Frontal cortex (tissue), 4 donors: ENCODE results near the gene C9orf40. TPM values are rescaled to one million over a fixed set of nuclear protein-coding genes. Genes with fewer than 3 reads are reported as not detected.

Experiments used
- DNase-seq, 2 donors: peaks; one replicate each; pipeline ENCODE4 v3.0.0; 2012; ENCODE audit warnings: low spot score in 2 of 2
- FAIRE-seq: peaks from 2 replicates; lab custom pipeline; 2012; peaks lifted over from hg19 to GRCh38; lab: Jason Lieb, UNC
- total RNA-seq: library from RNA; depleted of rRNA; stranded (reverse); fragments of >200 nt; gene quantifications from one replicate; pipeline ENCODE4 v1.2.3, GENCODE V29; 2014
- donor health status: control.
- donor health status: control.
- donor health status: control.

Gene C9orf40
- total RNA-seq, 1 donor from 2014 or later, result 9.4 TPM

DNA sequence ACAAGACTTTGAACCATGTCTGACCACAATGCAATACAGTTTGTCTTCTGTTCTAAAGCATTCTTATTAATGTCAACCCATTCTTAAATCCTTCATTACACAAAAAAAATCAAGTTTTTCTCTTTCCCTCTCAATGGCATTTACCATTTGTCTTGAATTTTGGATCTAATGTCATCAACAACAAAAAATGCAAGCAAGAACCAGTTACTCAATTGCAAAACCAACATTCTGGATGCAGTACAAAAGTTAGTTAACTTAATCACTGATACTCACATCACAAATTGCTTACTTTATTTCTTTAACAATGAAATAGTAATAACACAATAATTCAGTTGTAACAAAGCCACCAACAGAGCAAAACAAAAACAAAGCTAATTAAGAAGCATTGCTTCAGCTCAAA lies 6.0 kb downstream of the C9orf40 start:
- FAIRE-seq (no peak), DNase-seq (no peak)

GRCh38 chr9:74942801-74943200 lies 9.9 kb downstream of the C9orf40 start:
- no peak for DNase-seq
- FAIRE-seq, result no peak

DNA sequence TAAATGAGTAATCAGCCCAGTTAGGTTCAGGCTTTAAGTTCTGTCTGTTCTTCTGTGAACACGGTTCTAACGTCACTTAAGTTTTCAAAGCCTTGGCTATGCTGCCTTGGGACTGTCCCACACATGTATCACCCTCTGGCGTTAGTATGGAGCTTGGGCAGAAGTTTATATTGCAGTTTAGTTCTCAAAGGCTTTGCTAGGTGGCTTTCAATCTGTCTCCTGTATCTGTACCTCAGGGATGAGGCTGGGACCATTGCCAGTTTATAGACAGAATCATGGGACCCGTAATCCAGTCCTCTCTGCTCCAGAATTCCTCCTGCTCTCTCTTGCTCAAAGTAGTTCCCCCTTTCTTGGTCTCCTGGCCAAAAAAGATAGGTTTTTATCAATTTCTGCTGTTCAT lies 12.1 kb downstream of the C9orf40 start:
- no peak for FAIRE-seq
- DNase-seq, result no peak

GRCh38 chr9:74935008-74935407 lies 17.7 kb downstream of the C9orf40 start:
- DNase-seq (no peak), FAIRE-seq (no peak)

GRCh38 chr9:74921737-74922136 lies 31.0 kb downstream of the C9orf40 start:
- DNase-seq (no peak), FAIRE-seq (no peak)

DNA sequence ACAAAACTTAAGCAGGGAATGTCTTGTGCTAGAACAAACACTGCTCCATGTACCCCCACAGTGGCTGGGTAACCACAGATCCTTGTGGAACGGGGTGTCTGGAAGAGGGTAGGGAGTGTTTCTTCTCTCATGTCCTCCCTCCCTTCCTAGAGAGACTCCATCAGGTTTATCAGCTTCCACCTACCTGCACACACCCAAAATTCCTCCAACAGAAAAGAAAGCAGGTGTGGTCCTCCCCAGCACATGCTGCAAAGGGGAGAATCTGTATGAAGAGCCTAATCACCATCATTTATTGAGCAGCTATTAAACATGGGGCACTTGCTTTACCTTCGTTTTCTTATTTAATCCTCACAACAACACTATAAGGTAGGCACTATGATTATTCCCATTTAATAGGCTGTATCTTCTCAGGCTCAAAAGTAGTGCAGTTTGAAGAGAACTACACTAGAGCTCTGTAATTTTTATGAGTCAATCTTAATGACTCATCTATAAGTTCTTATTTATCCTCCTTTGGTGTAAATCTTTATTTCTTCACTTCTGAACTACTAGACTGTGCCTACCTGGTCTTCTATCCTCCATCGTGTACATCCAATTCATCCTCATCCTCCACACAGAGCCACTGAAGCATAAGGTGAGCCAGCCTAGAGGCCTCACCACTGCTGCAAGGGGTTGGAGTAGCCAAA lies 31.6 kb downstream of the C9orf40 start:
- FAIRE-seq (no peak), DNase-seq (no peak)

GRCh38 chr9:74910036-74910435 lies 42.7 kb downstream of the C9orf40 start:
- no peak for FAIRE-seq
- no peak for DNase-seq

DNA sequence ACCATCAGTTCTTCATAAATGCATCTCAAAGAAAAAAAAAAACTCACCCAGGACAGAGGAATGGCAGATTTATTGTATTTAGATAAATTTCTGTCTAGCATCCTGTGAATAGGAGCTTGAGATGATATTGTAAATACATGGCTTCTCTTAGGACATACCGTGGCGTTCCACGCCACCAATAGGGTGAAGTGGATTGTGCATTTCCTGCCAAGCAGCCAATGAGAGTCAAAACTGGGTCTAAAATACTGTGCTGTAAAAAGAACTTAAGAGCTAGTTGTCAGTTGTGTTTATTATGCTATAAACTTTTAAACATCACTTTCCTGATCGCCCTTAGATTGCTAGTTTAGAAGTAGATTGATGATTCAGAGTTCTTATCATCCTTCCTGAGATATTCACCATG lies 44.0 kb downstream of the C9orf40 start:
- no peak for FAIRE-seq
- DNase-seq, result no peak

- DNase-seq, result no peak
- no peak for FAIRE-seq
Observed at GRCh38 chr9:74907085-74907484, 45.6 kb downstream of the C9orf40 start.

DNA sequence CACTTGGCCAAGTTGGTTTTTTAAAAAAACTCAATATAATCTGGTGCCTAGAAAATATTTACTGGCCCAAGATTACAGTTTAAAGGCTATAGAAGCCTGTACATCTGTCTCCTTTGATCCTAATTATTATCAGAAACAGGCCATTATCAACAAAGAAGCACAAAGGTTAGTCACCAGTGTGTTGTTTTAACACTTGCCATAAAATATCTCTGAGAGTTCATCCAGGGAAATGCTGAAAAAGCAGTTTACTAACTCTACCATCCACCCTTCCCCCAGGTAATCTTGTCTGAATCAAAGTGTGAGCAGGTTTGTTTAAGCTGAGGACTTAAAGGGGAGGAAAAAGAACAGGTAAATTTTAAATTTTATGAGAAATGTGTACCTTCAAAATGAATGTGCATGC lies 51.7 kb downstream of the C9orf40 start:
- no peak for FAIRE-seq

More for the DNA sequence above, 51.7 kb downstream of the C9orf40 start:
- DNase-seq, result no peak

Other genes with a start within 250 kb of the C9orf40 start
- 1.6 TPM for gene TRPM6, start 65.0 kb downstream of the C9orf40 start, total RNA-seq
- 38.3 TPM for gene CARNMT1, start 75.4 kb upstream of the C9orf40 start, total RNA-seq
- gene NMRK1, start 135.2 kb upstream of the C9orf40 start, total RNA-seq, result 6.1 TPM
- 11.8 TPM for gene OSTF1, start 135.6 kb upstream of the C9orf40 start, total RNA-seq